SK-N-SH (cell line): ENCODE results near the gene MAPK4. TPM values are rescaled to one million over a fixed set of nuclear protein-coding genes. Genes with fewer than 3 reads are reported as not detected.

Source experiments
- CTCF ChIA-PET: fragments of 300-600, 350-600 bp; formaldehyde crosslinking; extraction: SDS; loops from one replicate; lab custom pipeline; 2021; lab: Yijun Ruan, JAX
- POLR2A ChIA-PET: fragments of 350-600 bp; sonication (Branson Sonifier 250); formaldehyde crosslinking; extraction: SDS; loops from one replicate; lab custom pipeline; 2020; ENCODE audit warnings: antibody characterized with exemption, inconsistent platforms; lab: Yijun Ruan, JAX
- DNase-seq: peaks from one replicate; pipeline ENCODE4 v3.0.0; 2012
- H2AFZ ChIP-seq: fragments of 200-600 bp; sonication (generic); 2 replicates; pipeline ENCODE4 v1.8.1; 2016; ENCODE audit warnings: antibody characterized with exemption, mild to moderate bottlenecking, low read depth
- H3F3A ChIP-seq: fragments of 200-600 bp; sonication (generic); replicated peaks from 2 replicates; pipeline ENCODE3; 2016; ENCODE audit warnings: antibody characterized with exemption, mild to moderate bottlenecking; ENCODE audit not compliant: insufficient read depth
- H3K27ac ChIP-seq, 2 experiments: fragments of 200-500 bp in 1 of 2; fragments of 200-600 bp in 1 of 2; sonication (Bioruptor generic) in 1 of 2; sonication (generic), shearing (Covaris generic) in 1 of 2; 2 replicates each; pipeline versions ENCODE4 v1.5.1 to v1.6.1; 2014 to 2016; ENCODE audit warnings: low read depth in 2 of 2, inconsistent platforms in 1 of 2, low read length in 1 of 2, mild to moderate bottlenecking in 1 of 2, mixed read lengths in 1 of 2
- H3K27me3 ChIP-seq: fragments of 200-600 bp; sonication (generic), shearing (Covaris generic); 2 replicates; pipeline ENCODE4 v1.6.1; 2016; ENCODE audit warnings: mixed run types; ENCODE audit not compliant: insufficient read depth
- H3K36me3 ChIP-seq, 2 experiments: fragments of 200-500 bp in 1 of 2; fragments of 200-600 bp in 1 of 2; sonication (Bioruptor generic) in 1 of 2; sonication (generic) in 1 of 2; replicated peaks in 1 of 2; 2 replicates each; pipeline versions ENCODE3 to v1.5.1; 2014 to 2016; ENCODE audit warnings: low read length in 1 of 2, mild to moderate bottlenecking in 1 of 2; ENCODE audit not compliant: insufficient read depth in 2 of 2, control insufficient read depth in 1 of 2
- H3K4me1 ChIP-seq, 2 experiments: fragments of 200-500 bp in 1 of 2; fragments of 200-600 bp in 1 of 2; sonication (Bioruptor generic) in 1 of 2; sonication (generic), shearing (Covaris generic) in 1 of 2; 2 replicates each; pipeline versions ENCODE4 v1.5.1 to v1.6.1; 2014 to 2016; ENCODE audit warnings: low read depth in 1 of 2, low read length in 1 of 2, mixed run types in 1 of 2; ENCODE audit not compliant: insufficient read depth in 2 of 2, control insufficient read depth in 1 of 2
- H3K4me2 ChIP-seq: fragments of 200-600 bp; sonication (generic), shearing (Covaris generic); 2 replicates; pipeline ENCODE4 v1.6.1; 2017; ENCODE audit warnings: mixed run types
- H3K4me3 ChIP-seq, 2 experiments: fragments of 200-500 bp in 1 of 2; fragments of 200-600 bp in 1 of 2; sonication (Bioruptor generic) in 1 of 2; sonication (generic), shearing (Covaris generic) in 1 of 2; 2 replicates each; pipeline versions ENCODE4 v1.5.1 to v1.8.1; 2014 to 2016; ENCODE audit warnings: low read depth in 2 of 2, inconsistent platforms in 1 of 2, low read length in 1 of 2, mild to moderate bottlenecking in 1 of 2, mixed read lengths in 1 of 2, moderate library complexity in 1 of 2
- H3K79me2 ChIP-seq: fragments of 200-600 bp; sonication (generic); 2 replicates; pipeline ENCODE4 v1.8.1; 2017; ENCODE audit warnings: mild to moderate bottlenecking; ENCODE audit not compliant: insufficient read depth
- H3K9ac ChIP-seq: fragments of 200-600 bp; sonication (generic); 2 replicates; pipeline ENCODE4 v1.6.1; 2017; ENCODE audit warnings: mixed run types
- H3K9me2 ChIP-seq: fragments of 200-600 bp; sonication (generic); 2 replicates; pipeline ENCODE4 v1.6.1; 2017; ENCODE audit warnings: mixed run types
- H3K9me3 ChIP-seq: fragments of 200-600 bp; sonication (generic); 2 replicates; pipeline ENCODE4 v1.6.1; 2017; ENCODE audit warnings: mixed run types, mild to moderate bottlenecking, moderate library complexity
- H4K20me1 ChIP-seq: fragments of 200-600 bp; sonication (generic); 2 replicates; pipeline ENCODE4 v1.6.1; 2017; ENCODE audit warnings: mild to moderate bottlenecking, mixed run types; ENCODE audit not compliant: insufficient read depth
- CTCF ChIP-seq: fragments of 200-600 bp; sonication (generic); IDR thresholded peaks from 2 replicates; pipeline ENCODE4 v1.6.1; 2017; ENCODE audit warnings: antibody characterized with exemption, mild to moderate bottlenecking, moderate library complexity
- EP300 ChIP-seq, 2 experiments: IDR thresholded peaks; 2 replicates each; pipeline versions ENCODE4 v1.4.0 to v1.6.1; 2012; ENCODE audit warnings: borderline replicate concordance in 1 of 2, low read depth in 1 of 2, low read length in 1 of 2
- EZH2phosphoT487 ChIP-seq: fragments of 200-600 bp; sonication (generic); IDR thresholded peaks from 2 replicates; pipeline ENCODE4 v1.6.1; 2017; ENCODE audit warnings: low read depth, mixed run types, mild to moderate bottlenecking, antibody characterized with exemption, moderate library complexity, borderline replicate concordance
- FOXJ3 ChIP-seq: sonication (generic); formaldehyde crosslinking; IDR thresholded peaks from 2 replicates; pipeline ENCODE4 v1.5.1; 2020; ENCODE audit warnings: mild to moderate bottlenecking, missing genetic modification reagents
- FOXM1 ChIP-seq: IDR thresholded peaks from 2 replicates; pipeline ENCODE4 v1.4.0; 2012; ENCODE audit warnings: low read depth, mild to moderate bottlenecking
- MEF2A ChIP-seq: IDR thresholded peaks from 2 replicates; pipeline ENCODE4 v1.4.0; 2012; ENCODE audit warnings: low read depth, borderline replicate concordance
- POLR2AphosphoS5 ChIP-seq: IDR thresholded peaks from 2 replicates; pipeline ENCODE4 v1.6.1; 2012; ENCODE audit warnings: low read depth, low read length
- REST ChIP-seq: IDR thresholded peaks from 2 replicates; pipeline ENCODE4 v1.6.1; 2012; ENCODE audit warnings: mild to moderate bottlenecking, low read depth, low read length, moderate library complexity
- RFX5 ChIP-seq: IDR thresholded peaks from 2 replicates; pipeline ENCODE4 v1.6.1; 2012; ENCODE audit warnings: mild to moderate bottlenecking, improper control_type of control experiment, low read length
- SIN3A ChIP-seq: IDR thresholded peaks from 2 replicates; pipeline ENCODE4 v1.6.1; 2012; ENCODE audit warnings: low read depth, mild to moderate bottlenecking, low read length, moderate library complexity, borderline replicate concordance
- TAF1 ChIP-seq: IDR thresholded peaks from 2 replicates; pipeline ENCODE4 v1.6.1; 2012; ENCODE audit warnings: low read depth, mild to moderate bottlenecking, low read length, moderate library complexity, borderline replicate concordance
- ZBTB33 ChIP-seq: IDR thresholded peaks from 2 replicates; pipeline ENCODE4 v1.4.0; 2012; ENCODE audit warnings: low read depth, borderline replicate concordance
- WGBS: methylation state at CpG from one replicate; pipeline ENCODE4 v1.1.6; 2017; ENCODE audit warnings: low lambda C conversion rate; 5-methylcytosine and 5-hydroxymethylcytosine counted together
- polyA plus RNA-seq, 3 experiments: library from polyadenylated mRNA; depleted of rRNA; stranded (reverse); fragments of >200 nt; gene quantifications; 2 replicates each; pipeline ENCODE4 v1.2.3, GENCODE V29; 2012

MAPK4 gene
- polyA plus RNA-seq, 1 of the 3 experiments (the other 2 are of a cell fraction) = 0.02 TPM

GRCh38 chr18:50682852-50683251 is 123.0 kb downstream of the MAPK4 start:
- no peak overlapping the region for H3K9ac ChIP-seq
- no peaks in the 10 kb centered on the region for H3K9me2 ChIP-seq
- 40% methylated on average over 1 of the region's 1 CpG for WGBS
- no peaks in the 10 kb centered on the region for H3K4me1 ChIP-seq
- H3K27ac ChIP-seq = no peak overlapping the region
- no peaks in the 10 kb centered on the region for H3K36me3 ChIP-seq
- H3K9me3 ChIP-seq = no peaks in the 10 kb centered on the region
- no peak overlapping the region for H3K4me3 ChIP-seq
- TF ChIP-seq SIN3A (no peak), EZH2phosphoT487 (no peak), FOXJ3 (CRISPR knock-in tag) (no peak), MEF2A (no peak), POLR2AphosphoS5 (no peak), REST (no peak), EP300 (IDR thresholded peaks at IDR 0.05; ENCODE audit: borderline replicate concordance in 1 of 2, low read depth in 1 of 2, low read length in 1 of 2) (no peak), CTCF (no peak), RFX5 (no peak), ZBTB33 (no peak), FOXM1 (no peak), TAF1 (no peak)
- no peaks in the 10 kb centered on the region for H3K79me2 ChIP-seq
- H4K20me1 ChIP-seq = no peaks in the 10 kb centered on the region
- ChIA-PET CTCF (interaction anchor here (0.7 kb wide), 1 partner anchor 11 kb away, joined by 4 read pairs; no protein-coding TSS in a partner anchor), POLR2A (no interaction called here)
- H3F3A ChIP-seq = no peaks in the 10 kb centered on the region
- H2AFZ ChIP-seq = no peak overlapping the region
- no peak for DNase-seq
- no peak overlapping the region for H3K4me2 ChIP-seq
- no peaks in the 10 kb centered on the region for H3K27me3 ChIP-seq
